Activated CD4-positive, alpha-beta T cell treated with anti-CD3 and anti-CD28 coated beads for 36 hours (primary cell): Measurements from ENCODE around the gene GSTM1. TPM values are rescaled to one million over a fixed set of nuclear protein-coding genes. Genes with fewer than 3 reads are reported as not detected.
A peak's percentile ranks its signal among the peaks of the same experiment; 100 is the strongest.

Experiments
- ATAC-seq: fragments of 200-7000 bp; cut with Tn5 transposase; one replicate; pipeline ENCODE4 v1.10.0; 2021; ENCODE audit warnings: mild to moderate bottlenecking, moderate library complexity
- CTCF ChIA-PET: fragments of 350-600 bp; sonication (Branson Sonifier 250); formaldehyde crosslinking; loops from one replicate; lab custom pipeline; 2021; ENCODE audit warnings: antibody characterized with exemption; lab: Charles Lee
- POLR2A ChIA-PET: fragments of 350-600 bp; sonication (Branson Sonifier 250); formaldehyde crosslinking; loops from one replicate; lab custom pipeline; 2021; ENCODE audit warnings: antibody characterized with exemption, inconsistent platforms; lab: Charles Lee
- DNase-seq: peaks from one replicate; pipeline ENCODE4 v3.0.0-alpha.2; 2020
- H3K27ac Mint-ChIP-seq: one replicate; pipeline ENCODE4 v1.8.0; 2021; ENCODE audit warnings: mixed read lengths
- H3K27me3 Mint-ChIP-seq: one replicate; pipeline ENCODE4 v1.8.0; 2021; ENCODE audit warnings: mixed read lengths
- H3K36me3 Mint-ChIP-seq: one replicate; pipeline ENCODE4 v1.8.0; 2021; ENCODE audit warnings: low read depth, mixed read lengths
- H3K4me1 Mint-ChIP-seq: one replicate; pipeline ENCODE4 v1.8.0; 2021; ENCODE audit warnings: mixed read lengths
- H3K4me3 Mint-ChIP-seq: one replicate; pipeline ENCODE4 v1.8.0; 2021; ENCODE audit warnings: mild to moderate bottlenecking, moderate library complexity, mixed read lengths
- H3K9me3 Mint-ChIP-seq: one replicate; pipeline ENCODE4 v1.8.0; 2021; ENCODE audit warnings: low read depth, mixed read lengths
- intact Hi-C, 2 experiments: fragments of 100-400 bp; cut with DNase I in 1 of 2; cut with micrococcal nuclease in 1 of 2; formaldehyde crosslinking; loops; one replicate each; pipeline versions ENCODE4 v1.14.2 to v1.15.1; 2022 to 2024; cut with DNase I, micrococcal nuclease
- total RNA-seq, 2 experiments: library from RNA; stranded (reverse); gene quantifications; one replicate each; pipeline ENCODE4 v1.2.3, GENCODE V29; 2021

The GSTM1 gene
- total RNA-seq, 2 experiments from 2014 or later = 94.0 to 116 TPM

- no peaks in the 10 kb centered on the region for H3K27me3 Mint-ChIP-seq
- intact Hi-C loops = no loop called here
- no peaks in the 10 kb centered on the region for H3K9me3 Mint-ChIP-seq
- DNase-seq (no peak), ATAC-seq (no peak)
- no peaks in the 10 kb centered on the region for H3K4me1 Mint-ChIP-seq
- no peaks in the 10 kb centered on the region for H3K36me3 Mint-ChIP-seq
- CTCF ChIA-PET = no interaction called here
- no peak overlapping the region for H3K27ac Mint-ChIP-seq
- no peak overlapping the region for H3K4me3 Mint-ChIP-seq
- POLR2A ChIA-PET = no interaction called here
Measured at GRCh38 chr1:109726007-109726406, 38.4 kb downstream of the GSTM1 start.

- H3K4me3 Mint-ChIP-seq = no peak overlapping the region
- no peak overlapping the region for H3K27ac Mint-ChIP-seq
- DNase-seq (no peak), ATAC-seq (no peak)
- ChIA-PET POLR2A (no interaction called here), CTCF (interaction anchor here (0.6 kb wide), 1 partner anchor 733 kb away, joined by 4 read pairs; no protein-coding TSS in a partner anchor)
- H3K9me3 Mint-ChIP-seq = no peaks in the 10 kb centered on the region
- no peaks in the 10 kb centered on the region for H3K36me3 Mint-ChIP-seq
- intact Hi-C loops = no loop called here
- H3K4me1 Mint-ChIP-seq = no peaks in the 10 kb centered on the region
- no peaks in the 10 kb centered on the region for H3K27me3 Mint-ChIP-seq
Measured at GRCh38 chr1:109726728-109727373, 39.2 kb downstream of the GSTM1 start.

- DNase-seq = no peak
- H3K4me3 Mint-ChIP-seq = no peak overlapping the region
- ATAC-seq = no peak
- no peaks in the 10 kb centered on the region for H3K9me3 Mint-ChIP-seq
- no peaks in the 10 kb centered on the region for H3K4me1 Mint-ChIP-seq
- H3K36me3 Mint-ChIP-seq = peaks cover 2% of the 10 kb centered on the region
- intact Hi-C loops = no loop called here
- POLR2A ChIA-PET = no interaction called here
- no peaks in the 10 kb centered on the region for H3K27me3 Mint-ChIP-seq
- no peak overlapping the region for H3K27ac Mint-ChIP-seq
- CTCF ChIA-PET = interaction anchor here (0.6 to 0.8 kb wide), 2 partner anchors 20 to 420 kb away, joined by 3 read pairs; no protein-coding TSS in a partner anchor
Measured at GRCh38 chr1:109728870-109729269, 41.3 kb downstream of the GSTM1 start.

GRCh38 chr1:109730666-109731065, 43.0 kb downstream of the GSTM1 start:
- H3K9me3 Mint-ChIP-seq = no peaks in the 10 kb centered on the region
- no peaks in the 10 kb centered on the region for H3K27me3 Mint-ChIP-seq
- ChIA-PET CTCF (no interaction called here), POLR2A (no interaction called here)
- DNase-seq = no peak
- no peak overlapping the region for H3K4me3 Mint-ChIP-seq
- intact Hi-C loops = no loop called here
- H3K36me3 Mint-ChIP-seq = peaks cover 10% of the 10 kb centered on the region
- no peak for ATAC-seq
- no peak overlapping the region for H3K27ac Mint-ChIP-seq
- H3K4me1 Mint-ChIP-seq = no peaks in the 10 kb centered on the region

GRCh38 chr1:109732390-109732881, 44.8 kb downstream of the GSTM1 start:
- no peaks in the 10 kb centered on the region for H3K27me3 Mint-ChIP-seq
- no peak for ATAC-seq
- H3K4me1 Mint-ChIP-seq = no peaks in the 10 kb centered on the region
- ChIA-PET POLR2A (no interaction called here), CTCF (interaction anchor here (0.6 kb wide), 1 partner anchor 570 kb away, joined by 5 read pairs; no protein-coding TSS in a partner anchor)
- no peaks in the 10 kb centered on the region for H3K9me3 Mint-ChIP-seq
- DNase-seq = no peak
- intact Hi-C loops = no loop called here
- no peak overlapping the region for H3K4me3 Mint-ChIP-seq
- H3K36me3 Mint-ChIP-seq = peaks cover 20% of the 10 kb centered on the region
- H3K27ac Mint-ChIP-seq = no peak overlapping the region

- H3K4me3 Mint-ChIP-seq = no peak overlapping the region
- POLR2A ChIA-PET = no interaction called here
- CTCF ChIA-PET = interaction anchor here (0.9 to 1.2 kb wide), 3 partner anchors 16 to 94 kb away, joined by 3 to 5 read pairs (median 4); no protein-coding TSS in a partner anchor
Measured at GRCh38 chr1:109733236-109733870, 45.7 kb downstream of the GSTM1 start.

GRCh38 chr1:109739738-109740614, 52.4 kb downstream of the GSTM1 start:
- Mint-ChIP-seq H3K36me3 (peaks cover 22% of the 10 kb centered on the region), H3K9me3 (no peaks in the 10 kb centered on the region), H3K27me3 (peaks cover 1% of the 10 kb centered on the region), H3K27ac (peak overlapping the region; percentile 79), H3K4me1 (peaks cover 16% of the 10 kb centered on the region), H3K4me3 (peak overlapping the region; percentile 82)
- DNase-seq (peak; percentile 92), ATAC-seq (peak; percentile 99)
- ChIA-PET POLR2A (no interaction called here), CTCF (interaction anchor here (0.6 to 2.1 kb wide), 9 partner anchors 10 to 320 kb away, joined by 3 to 11 read pairs (median 3); partner anchors contain the start of genes AHCYL1 and GSTM1)
- intact Hi-C loops = loop anchor here (1.0 to 5.0 kb wide), 6 partner anchors 53 to 244 kb away; partner anchors contain the start of genes GSTM1 (in 2 of the 2), AHCYL1 (in 1 of the 2), GNAI3 (in 1 of the 2) and GSTM4 (in 1 of the 2)

More at GRCh38 chr1:109733236-109733870, 45.7 kb downstream of the GSTM1 start:
- intact Hi-C loops = no loop called here
- ATAC-seq (no peak), DNase-seq (no peak)
- H3K9me3 Mint-ChIP-seq = no peaks in the 10 kb centered on the region
- H3K27me3 Mint-ChIP-seq = no peaks in the 10 kb centered on the region
- peaks cover 29% of the 10 kb centered on the region for H3K36me3 Mint-ChIP-seq
- no peak overlapping the region for H3K27ac Mint-ChIP-seq
- H3K4me1 Mint-ChIP-seq = peaks cover 2% of the 10 kb centered on the region

- H3K9me3 Mint-ChIP-seq = no peaks in the 10 kb centered on the region
- intact Hi-C loops = loop anchor here (1.0 to 5.0 kb wide), 6 partner anchors 53 to 244 kb away; partner anchors contain the start of genes GSTM1 (in 2 of the 2), AHCYL1 (in 1 of the 2), GNAI3 (in 1 of the 2) and GSTM4 (in 1 of the 2)
- peaks cover 19% of the 10 kb centered on the region for H3K36me3 Mint-ChIP-seq
- peaks cover 16% of the 10 kb centered on the region for H3K4me1 Mint-ChIP-seq
- DNase-seq = no peak
- peak within 1 kb of the TSS; percentile 82 for H3K4me3 Mint-ChIP-seq
- ChIA-PET POLR2A (no interaction called here), CTCF (interaction anchor here (0.6 to 2.1 kb wide), 10 partner anchors 9 to 932 kb away, joined by 3 to 11 read pairs (median 4); partner anchors contain the start of genes AHCYL1 and GSTM1)
- peak within 1 kb of the TSS; percentile 79 for H3K27ac Mint-ChIP-seq
- peak; percentile 3 for ATAC-seq
- peaks cover 1% of the 10 kb centered on the region for H3K27me3 Mint-ChIP-seq
Measured at GRCh38 chr1:109740615-109741373, 53.2 kb downstream of the GSTM1 start, which contains the start of gene GSTM3. Gene GSTM3, minus strand, starts transcription at chr1:109741038. Its CDS starts 751 bp downstream, at chr1:109740287.
